Neural cell (in vitro differentiated cells): ENCODE data around the gene ZDHHC8. TPM values are rescaled to one million over a fixed set of nuclear protein-coding genes. Genes with fewer than 3 reads are reported as not detected.

Source experiments
- H2AFZ ChIP-seq: fragments of 200-600, 300-800 bp; sonication (generic), shearing (Covaris generic); 2 replicates; pipeline ENCODE4 v1.6.0; 2014; ENCODE audit warnings: low read depth, mild to moderate bottlenecking, antibody characterized with exemption, low read length, moderate library complexity
- H3F3A ChIP-seq: fragments of 200-600 bp; shearing (Covaris generic); 2 replicates; pipeline ENCODE4 v1.6.1; 2016; ENCODE audit warnings: mild to moderate bottlenecking, moderate library complexity, mixed read lengths, antibody characterized with exemption, low read length; ENCODE audit not compliant: insufficient read depth, poor library complexity, severe bottlenecking
- H3K27ac ChIP-seq: fragments of 200-600, 300-800 bp; sonication (generic), shearing (Covaris generic); 2 replicates; pipeline ENCODE4 v1.5.1; 2014; ENCODE audit warnings: mild to moderate bottlenecking, low read length, moderate library complexity
- H3K27me3 ChIP-seq: fragments of 300-800, 200-600 bp; sonication (generic), shearing (Covaris generic); 2 replicates; pipeline ENCODE4 v1.6.0; 2014; ENCODE audit warnings: mild to moderate bottlenecking, low read depth, low read length, moderate library complexity; ENCODE audit not compliant: insufficient read depth
- H3K36me3 ChIP-seq: fragments of 300-800, 200-600 bp; sonication (generic), shearing (Covaris generic); 2 replicates; pipeline ENCODE4 v1.5.1; 2014; ENCODE audit warnings: mild to moderate bottlenecking, antibody characterized with exemption, low read length, moderate library complexity; ENCODE audit not compliant: insufficient read depth
- H3K4me2 ChIP-seq: fragments of 300-800, 200-600 bp; sonication (generic), shearing (Covaris generic); 2 replicates; pipeline ENCODE4 v1.6.0; 2014; ENCODE audit warnings: mild to moderate bottlenecking, low read length
- H3K4me3 ChIP-seq: fragments of 300-800, 200-600 bp; sonication (generic), shearing (Covaris generic); 2 replicates; pipeline ENCODE4 v1.5.1; 2014; ENCODE audit warnings: mild to moderate bottlenecking, low read length, moderate library complexity
- H3K79me2 ChIP-seq: fragments of 200-600 bp; shearing (Covaris generic); replicated peaks from 2 replicates; pipeline ENCODE4 v1.6.0; 2014; ENCODE audit warnings: mild to moderate bottlenecking, low read length, moderate library complexity; ENCODE audit not compliant: insufficient read depth
- H3K9ac ChIP-seq: fragments of 300-800, 200-600 bp; sonication (generic), shearing (Covaris generic); 2 replicates; pipeline ENCODE4 v1.6.1; 2016; ENCODE audit warnings: mild to moderate bottlenecking, low read length, mixed read lengths
- H3K9me2 ChIP-seq: fragments of 200-600 bp; shearing (Covaris generic); 2 replicates; pipeline ENCODE4 v1.6.1; 2016; ENCODE audit warnings: mild to moderate bottlenecking, low read length, mixed read lengths; ENCODE audit not compliant: insufficient read depth
- H3K9me3 ChIP-seq: fragments of 200-600, 300-800 bp; sonication (generic), shearing (Covaris generic); 2 replicates; pipeline ENCODE4 v1.6.1; 2016; ENCODE audit warnings: mild to moderate bottlenecking, mixed run types, low read length, moderate library complexity, mixed read lengths
- H4K20me1 ChIP-seq: fragments of 200-600 bp; shearing (Covaris generic); 2 replicates; pipeline ENCODE4 v1.6.1; 2016; ENCODE audit warnings: mild to moderate bottlenecking, mixed run types; ENCODE audit not compliant: insufficient read depth
- EP300 ChIP-seq: fragments of 450-650 bp; conservative IDR thresholded peaks from 2 replicates; pipeline ENCODE4 v1.6.1; 2014; ENCODE audit warnings: antibody characterized with exemption, mild to moderate bottlenecking, moderate library complexity; ENCODE audit not compliant: poor library complexity, severe bottlenecking
- EZH2 ChIP-seq: fragments of 200-600, 300-800 bp; shearing (Covaris generic), sonication (generic); IDR thresholded peaks from 2 replicates; pipeline ENCODE4 v1.6.1; 2014; ENCODE audit warnings: antibody characterized with exemption, low read length, borderline replicate concordance, mild to moderate bottlenecking; ENCODE audit not compliant: insufficient read depth, poor library complexity, severe bottlenecking
- MXI1 ChIP-seq: fragments of 450-650 bp; conservative IDR thresholded peaks from 2 replicates; pipeline ENCODE4 v1.6.1; 2014; ENCODE audit warnings: antibody characterized with exemption, mild to moderate bottlenecking; ENCODE audit not compliant: poor library complexity, severe bottlenecking
- POLR2AphosphoS5 ChIP-seq: IDR thresholded peaks from 2 replicates; pipeline ENCODE4 v1.6.1; 2012
- RAD21 ChIP-seq: fragments of 450-650 bp; conservative IDR thresholded peaks from 2 replicates; pipeline ENCODE4 v1.6.1; 2014; ENCODE audit warnings: antibody characterized with exemption, mild to moderate bottlenecking, moderate library complexity
- SMC3 ChIP-seq: fragments of 450-650 bp; conservative IDR thresholded peaks from 2 replicates; pipeline ENCODE4 v1.6.1; 2014; ENCODE audit warnings: antibody characterized with exemption, mild to moderate bottlenecking, moderate library complexity; ENCODE audit not compliant: poor library complexity
- TAF1 ChIP-seq: IDR thresholded peaks from 2 replicates; pipeline ENCODE4 v1.6.1; 2012; ENCODE audit warnings: low read depth
- polyA plus RNA-seq: library from polyadenylated mRNA; depleted of rRNA; stranded (reverse); fragments of >200 nt; gene quantifications from 2 replicates; pipeline ENCODE4 v1.2.3, GENCODE V29; 2014
- TF ChIP-seq, protein P1 (sequence below): fragments of 450-650 bp; IDR thresholded peaks from 2 replicates; pipeline ENCODE4 v1.5.1; 2014; ENCODE audit warnings: antibody characterized with exemption, mild to moderate bottlenecking, moderate library complexity; ENCODE audit not compliant: poor library complexity, severe bottlenecking

Gene ZDHHC8
- polyA plus RNA-seq, 1 donor from 2014 or later = 4.5 TPM

DNA sequence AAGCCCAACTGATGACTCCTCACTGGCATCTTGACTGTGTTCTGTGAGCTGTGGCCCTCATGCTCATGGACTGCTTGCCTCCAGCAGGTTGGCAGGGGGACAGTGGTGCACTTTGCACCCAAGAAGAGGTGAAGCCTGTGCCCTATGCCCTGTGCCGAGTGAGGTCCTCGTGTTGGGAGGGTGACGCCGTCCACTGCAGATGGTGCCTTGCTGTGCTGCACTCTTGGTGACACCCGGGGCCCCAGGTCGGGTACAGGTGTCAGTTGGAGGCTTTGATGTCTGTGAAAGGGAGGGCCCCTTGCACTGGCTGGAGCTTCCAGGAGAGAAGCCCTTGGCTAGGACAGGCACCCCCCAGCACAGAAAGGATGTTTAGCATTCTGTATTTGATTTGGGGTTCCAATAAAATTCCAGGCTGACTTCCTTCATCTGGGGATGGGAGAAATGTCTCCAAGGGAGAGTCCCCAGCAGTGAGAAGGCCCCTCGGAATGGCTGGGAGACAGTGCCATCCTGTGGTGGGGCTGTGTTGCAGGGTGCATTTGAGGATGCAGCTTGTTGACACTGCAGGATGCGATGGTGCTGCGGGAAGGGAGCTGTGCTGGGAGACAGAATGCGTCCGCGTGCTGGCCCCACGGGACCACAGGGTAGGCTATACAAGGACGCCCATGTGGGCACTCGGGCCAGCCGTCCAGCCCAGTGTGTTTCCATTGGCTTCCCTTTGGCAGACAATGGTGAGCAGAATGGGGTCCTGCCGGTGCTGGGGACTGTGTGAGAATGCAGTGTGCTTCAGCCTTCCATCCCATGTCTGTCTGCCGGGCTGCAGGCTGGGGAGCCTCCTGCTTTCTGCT is 2.5 kb upstream of the ZDHHC8 start:
- TF ChIP-seq TAF1 = no peak
- no peak for TF ChIP-seq EP300
- TF ChIP-seq SMC3 = no peak
- no peak for TF ChIP-seq RAD21
- no peak for TF ChIP-seq EZH2
- no peak for TF ChIP-seq MXI1

DNA sequence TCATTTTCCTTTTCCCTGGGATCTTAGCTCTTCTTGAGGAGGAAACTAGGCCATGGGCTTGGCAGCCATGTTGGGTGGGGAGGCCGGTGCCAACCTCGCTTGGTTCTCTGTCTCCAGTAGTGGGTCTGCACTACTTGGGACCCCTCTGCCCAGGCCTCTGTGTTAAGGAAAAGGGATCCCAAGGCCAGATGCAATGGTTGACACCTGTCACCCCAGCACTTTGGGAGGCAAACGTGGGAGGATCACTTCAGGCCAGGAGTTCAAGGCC is 1.9 kb upstream of the ZDHHC8 start:
- H3K4me3 ChIP-seq = no peak overlapping the region
- no peaks in the 10 kb centered on the region for H4K20me1 ChIP-seq
- H3F3A ChIP-seq = no peaks in the 10 kb centered on the region
- H2AFZ ChIP-seq = no peak overlapping the region
- no peak overlapping the region for H3K4me2 ChIP-seq
- no peak overlapping the region for H3K27ac ChIP-seq
- H3K79me2 ChIP-seq = no peaks in the 10 kb centered on the region
- TF ChIP-seq TAF1 (no peak), MXI1 (no peak)
- no peaks in the 10 kb centered on the region for H3K9me3 ChIP-seq
- no peaks in the 10 kb centered on the region for H3K36me3 ChIP-seq
- H3K9me2 ChIP-seq = no peaks in the 10 kb centered on the region
- H3K27me3 ChIP-seq = no peaks in the 10 kb centered on the region
- no peak overlapping the region for H3K9ac ChIP-seq

More for the DNA sequence above, 2.5 kb upstream of the ZDHHC8 start:
- no peaks in the 10 kb centered on the region for H3F3A ChIP-seq
- H3K9ac ChIP-seq = no peak overlapping the region
- no peaks in the 10 kb centered on the region for H3K9me2 ChIP-seq
- H4K20me1 ChIP-seq = no peaks in the 10 kb centered on the region
- no peak overlapping the region for H3K4me3 ChIP-seq
- no peak overlapping the region for H2AFZ ChIP-seq
- no peak overlapping the region for H3K4me2 ChIP-seq
- no peaks in the 10 kb centered on the region for H3K9me3 ChIP-seq
- no peaks in the 10 kb centered on the region for H3K79me2 ChIP-seq
- no peak overlapping the region for H3K27ac ChIP-seq
- H3K27me3 ChIP-seq = no peaks in the 10 kb centered on the region
- no peaks in the 10 kb centered on the region for H3K36me3 ChIP-seq

DNA sequence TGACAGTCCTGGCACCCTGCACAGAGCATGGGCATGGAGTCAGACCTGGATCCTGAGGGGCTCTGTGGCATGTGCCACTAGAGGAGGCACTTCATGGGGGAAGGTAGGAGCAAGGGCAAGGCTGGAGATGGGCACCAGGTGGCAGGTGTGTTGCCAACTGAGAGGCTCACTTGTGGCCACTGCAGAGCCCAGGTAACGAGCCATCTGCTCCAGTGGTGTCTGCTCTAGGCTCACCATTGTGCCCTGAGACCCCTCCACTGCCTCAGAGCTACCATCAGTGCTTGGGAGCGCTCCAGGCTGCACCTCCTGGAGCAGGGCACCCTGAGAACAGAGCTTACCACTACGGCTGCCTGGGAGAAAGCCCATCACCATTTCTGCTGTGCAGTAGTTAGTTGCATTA is 1.3 kb upstream of the ZDHHC8 start:
- Histone ChIP-seq H3K4me2 (no peak overlapping the region), H3K79me2 (no peaks in the 10 kb centered on the region), H3K4me3 (peak overlapping the region; percentile 82), H3K36me3 (no peaks in the 10 kb centered on the region), H3F3A (no peaks in the 10 kb centered on the region), H3K9me3 (no peaks in the 10 kb centered on the region), H3K27me3 (no peaks in the 10 kb centered on the region), H3K9ac (peak overlapping the region; percentile 86), H3K27ac (peak overlapping the region; percentile 44), H3K9me2 (no peaks in the 10 kb centered on the region), H2AFZ (no peak overlapping the region), H4K20me1 (no peaks in the 10 kb centered on the region)
- TF ChIP-seq POLR2AphosphoS5 = no peak
- TF ChIP-seq SMC3 = no peak
- TF ChIP-seq, protein P1, sequence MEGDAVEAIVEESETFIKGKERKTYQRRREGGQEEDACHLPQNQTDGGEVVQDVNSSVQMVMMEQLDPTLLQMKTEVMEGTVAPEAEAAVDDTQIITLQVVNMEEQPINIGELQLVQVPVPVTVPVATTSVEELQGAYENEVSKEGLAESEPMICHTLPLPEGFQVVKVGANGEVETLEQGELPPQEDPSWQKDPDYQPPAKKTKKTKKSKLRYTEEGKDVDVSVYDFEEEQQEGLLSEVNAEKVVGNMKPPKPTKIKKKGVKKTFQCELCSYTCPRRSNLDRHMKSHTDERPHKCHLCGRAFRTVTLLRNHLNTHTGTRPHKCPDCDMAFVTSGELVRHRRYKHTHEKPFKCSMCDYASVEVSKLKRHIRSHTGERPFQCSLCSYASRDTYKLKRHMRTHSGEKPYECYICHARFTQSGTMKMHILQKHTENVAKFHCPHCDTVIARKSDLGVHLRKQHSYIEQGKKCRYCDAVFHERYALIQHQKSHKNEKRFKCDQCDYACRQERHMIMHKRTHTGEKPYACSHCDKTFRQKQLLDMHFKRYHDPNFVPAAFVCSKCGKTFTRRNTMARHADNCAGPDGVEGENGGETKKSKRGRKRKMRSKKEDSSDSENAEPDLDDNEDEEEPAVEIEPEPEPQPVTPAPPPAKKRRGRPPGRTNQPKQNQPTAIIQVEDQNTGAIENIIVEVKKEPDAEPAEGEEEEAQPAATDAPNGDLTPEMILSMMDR = peak; percentile 20
- TF ChIP-seq EP300 = no peak
- no peak for TF ChIP-seq RAD21
- TF ChIP-seq MXI1 = no peak
